ENCODE data around the gene PGBD1.
"Not testable (repeated sequence)": the region's sequence is repeated elsewhere in the genome, so short reads cannot be mapped to it uniquely, and the experiment has no call there.

The PGBD1 gene

GRCh38 chr6:28266563-28266961 is 14.8 kb upstream of the PGBD1 start:
- in situ Hi-C loops (cut with MboI; ENCODE audit: low pct_unique_long_range_greater_than_20kb, low sequenced_read_pairs): no loop called here
- no peak for DNase-seq

GRCh38 chr6:28266962-28267694 is 14.2 kb upstream of the PGBD1 start, which contains the start of gene ZSCAN26:
ZSCAN26 (plus strand) TSS chr6:28267143; CDS start chr6:28271920, 4,777 bp downstream.
- peak; percentile 92 for DNase-seq
- in situ Hi-C loops (cut with MboI; ENCODE audit: low pct_unique_long_range_greater_than_20kb, low sequenced_read_pairs): no loop called here

GRCh38 chr6:28267695-28268059 is 13.7 kb upstream of the PGBD1 start:
- in situ Hi-C loops (cut with MboI; ENCODE audit: low pct_unique_long_range_greater_than_20kb, low sequenced_read_pairs): no loop called here
- DNase-seq: no peak

- in situ Hi-C loops (cut with MboI; ENCODE audit: low pct_unique_long_range_greater_than_20kb, low sequenced_read_pairs): no loop called here
- no peak for DNase-seq
Observed at GRCh38 chr6:28269492-28269891, 11.9 kb upstream of the PGBD1 start.

GRCh38 chr6:28274888-28275287 is 6.5 kb upstream of the PGBD1 start:
- no peak for DNase-seq
- in situ Hi-C loops (cut with MboI; ENCODE audit: low pct_unique_long_range_greater_than_20kb, low sequenced_read_pairs): no loop called here

- in situ Hi-C loops (cut with MboI; ENCODE audit: low pct_unique_long_range_greater_than_20kb, low sequenced_read_pairs): no loop called here
- no peak for DNase-seq
Observed at GRCh38 chr6:28277746-28278145, 3.6 kb upstream of the PGBD1 start.

- DNase-seq: no peak
- in situ Hi-C loops (cut with MboI; ENCODE audit: low pct_unique_long_range_greater_than_20kb, low sequenced_read_pairs): no loop called here
Observed at GRCh38 chr6:28280595-28281287, 631 bp upstream of the PGBD1 start.

GRCh38 chr6:28282926-28283325 is 1.6 kb downstream of the PGBD1 start:
- in situ Hi-C loops (cut with MboI; ENCODE audit: low pct_unique_long_range_greater_than_20kb, low sequenced_read_pairs): no loop called here
- DNase-seq: no peak

- no peak for DNase-seq
- in situ Hi-C loops (cut with MboI; ENCODE audit: low pct_unique_long_range_greater_than_20kb, low sequenced_read_pairs): no loop called here
Observed at GRCh38 chr6:28291573-28291972, 10.2 kb downstream of the PGBD1 start.

- no peak for DNase-seq
- in situ Hi-C loops (cut with MboI; ENCODE audit: low pct_unique_long_range_greater_than_20kb, low sequenced_read_pairs): no loop called here
Observed at GRCh38 chr6:28295326-28295725, 14.0 kb downstream of the PGBD1 start.

- in situ Hi-C loops (cut with MboI; ENCODE audit: low pct_unique_long_range_greater_than_20kb, low sequenced_read_pairs): no loop called here
- no peak for DNase-seq
Observed at GRCh38 chr6:28296520-28297060, 15.2 kb downstream of the PGBD1 start.

GRCh38 chr6:28303570-28303969 is 22.2 kb downstream of the PGBD1 start:
- in situ Hi-C loops (cut with MboI; ENCODE audit: low pct_unique_long_range_greater_than_20kb, low sequenced_read_pairs): no loop called here
- no peak for DNase-seq

GRCh38 chr6:28306363-28306762 is 25.0 kb downstream of the PGBD1 start:
- DNase-seq; in situ Hi-C loops (cut with MboI; ENCODE audit: low pct_unique_long_range_greater_than_20kb, low sequenced_read_pairs): not testable (repeated sequence)

GRCh38 chr6:28311139-28311823 is 29.9 kb downstream of the PGBD1 start:
- in situ Hi-C loops (cut with MboI; ENCODE audit: low pct_unique_long_range_greater_than_20kb, low sequenced_read_pairs): no loop called here
- no peak for DNase-seq

- DNase-seq: no peak
- in situ Hi-C loops (cut with MboI; ENCODE audit: low pct_unique_long_range_greater_than_20kb, low sequenced_read_pairs): no loop called here
Observed at GRCh38 chr6:28312939-28313338, 31.6 kb downstream of the PGBD1 start.

GRCh38 chr6:28315628-28316027 is 34.3 kb downstream of the PGBD1 start:
- in situ Hi-C loops (cut with MboI; ENCODE audit: low pct_unique_long_range_greater_than_20kb, low sequenced_read_pairs): no loop called here
- DNase-seq: no peak

GRCh38 chr6:28317866-28318265 is 36.5 kb downstream of the PGBD1 start:
- DNase-seq; in situ Hi-C loops (cut with MboI; ENCODE audit: low pct_unique_long_range_greater_than_20kb, low sequenced_read_pairs): not testable (repeated sequence)

GRCh38 chr6:28322661-28323060 is 41.3 kb downstream of the PGBD1 start:
- in situ Hi-C loops (cut with MboI; ENCODE audit: low pct_unique_long_range_greater_than_20kb, low sequenced_read_pairs): no loop called here
- no peak for DNase-seq

- in situ Hi-C loops (cut with MboI; ENCODE audit: low pct_unique_long_range_greater_than_20kb, low sequenced_read_pairs): no loop called here
- DNase-seq: no peak
Observed at GRCh38 chr6:28323813-28324424, 42.5 kb downstream of the PGBD1 start.

Measured in KBM-7 (cell line).